ENCODE data around the gene UBE2D3.

- TF ChIP-seq, protein P1, sequence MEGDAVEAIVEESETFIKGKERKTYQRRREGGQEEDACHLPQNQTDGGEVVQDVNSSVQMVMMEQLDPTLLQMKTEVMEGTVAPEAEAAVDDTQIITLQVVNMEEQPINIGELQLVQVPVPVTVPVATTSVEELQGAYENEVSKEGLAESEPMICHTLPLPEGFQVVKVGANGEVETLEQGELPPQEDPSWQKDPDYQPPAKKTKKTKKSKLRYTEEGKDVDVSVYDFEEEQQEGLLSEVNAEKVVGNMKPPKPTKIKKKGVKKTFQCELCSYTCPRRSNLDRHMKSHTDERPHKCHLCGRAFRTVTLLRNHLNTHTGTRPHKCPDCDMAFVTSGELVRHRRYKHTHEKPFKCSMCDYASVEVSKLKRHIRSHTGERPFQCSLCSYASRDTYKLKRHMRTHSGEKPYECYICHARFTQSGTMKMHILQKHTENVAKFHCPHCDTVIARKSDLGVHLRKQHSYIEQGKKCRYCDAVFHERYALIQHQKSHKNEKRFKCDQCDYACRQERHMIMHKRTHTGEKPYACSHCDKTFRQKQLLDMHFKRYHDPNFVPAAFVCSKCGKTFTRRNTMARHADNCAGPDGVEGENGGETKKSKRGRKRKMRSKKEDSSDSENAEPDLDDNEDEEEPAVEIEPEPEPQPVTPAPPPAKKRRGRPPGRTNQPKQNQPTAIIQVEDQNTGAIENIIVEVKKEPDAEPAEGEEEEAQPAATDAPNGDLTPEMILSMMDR (IDR thresholded peaks at IDR 0.05): no peak
- TF ChIP-seq POLR2A (IDR thresholded peaks at IDR 0.05) (no peak), POLR2AphosphoS5 (IDR thresholded peaks at IDR 0.05) (no peak)
Measured at GRCh38 chr4:102794999-102795398, 32.4 kb downstream of the UBE2D3 start.

Measured in breast epithelium (tissue), 3 donors.